ENCODE measurements around the gene PF4V1.

DNA sequence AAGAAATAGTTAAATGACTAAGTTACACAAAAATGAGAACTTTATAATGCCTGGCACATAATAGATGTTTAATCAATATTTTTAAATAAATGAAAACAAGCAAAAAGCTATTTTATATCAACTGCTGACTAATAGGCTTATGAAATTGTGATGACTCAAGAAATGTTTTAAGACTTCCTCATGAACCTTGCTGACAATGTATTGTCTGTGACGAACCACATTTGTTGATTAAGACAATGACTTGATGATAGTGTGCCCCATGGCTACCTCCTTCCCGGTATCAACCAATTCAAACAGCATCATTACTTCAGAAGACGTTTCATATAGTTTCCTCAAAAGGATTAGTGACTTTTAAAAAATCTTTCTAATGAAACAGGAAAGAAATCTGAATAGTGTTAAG lies 8.8 kb upstream of the PF4V1 start:
- TF ChIP-seq, protein P1, sequence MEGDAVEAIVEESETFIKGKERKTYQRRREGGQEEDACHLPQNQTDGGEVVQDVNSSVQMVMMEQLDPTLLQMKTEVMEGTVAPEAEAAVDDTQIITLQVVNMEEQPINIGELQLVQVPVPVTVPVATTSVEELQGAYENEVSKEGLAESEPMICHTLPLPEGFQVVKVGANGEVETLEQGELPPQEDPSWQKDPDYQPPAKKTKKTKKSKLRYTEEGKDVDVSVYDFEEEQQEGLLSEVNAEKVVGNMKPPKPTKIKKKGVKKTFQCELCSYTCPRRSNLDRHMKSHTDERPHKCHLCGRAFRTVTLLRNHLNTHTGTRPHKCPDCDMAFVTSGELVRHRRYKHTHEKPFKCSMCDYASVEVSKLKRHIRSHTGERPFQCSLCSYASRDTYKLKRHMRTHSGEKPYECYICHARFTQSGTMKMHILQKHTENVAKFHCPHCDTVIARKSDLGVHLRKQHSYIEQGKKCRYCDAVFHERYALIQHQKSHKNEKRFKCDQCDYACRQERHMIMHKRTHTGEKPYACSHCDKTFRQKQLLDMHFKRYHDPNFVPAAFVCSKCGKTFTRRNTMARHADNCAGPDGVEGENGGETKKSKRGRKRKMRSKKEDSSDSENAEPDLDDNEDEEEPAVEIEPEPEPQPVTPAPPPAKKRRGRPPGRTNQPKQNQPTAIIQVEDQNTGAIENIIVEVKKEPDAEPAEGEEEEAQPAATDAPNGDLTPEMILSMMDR (IDR thresholded peaks at IDR 0.05; ENCODE audit: insufficient read depth, low read depth, low read length): no peak
- no peak for TF ChIP-seq EZH2 (IDR thresholded peaks at IDR 0.05; ENCODE audit: insufficient read depth, low read length)
